Stimulated activated naive CD8-positive, alpha-beta T cell treated with anti-CD3 and anti-CD28 coated beads, Interleukin-15, Interleukin-2, amounts not matched to agents 100 U/mL and 50 U/mL, for 24 hours (primary cell): ENCODE data around the gene OR2T34.
"Not testable (repeated sequence)": the region's sequence is repeated elsewhere in the genome, so short reads cannot be mapped to it uniquely, and the experiment has no call there.

Experiments used
- ATAC-seq: fragments of 150-1000 bp; cut with Tn5 transposase; one replicate; pipeline ENCODE4 v1.10.0; 2021
- DNase-seq: peaks from one replicate; pipeline ENCODE4 v3.0.0; 2021

The OR2T34 gene, protein sequence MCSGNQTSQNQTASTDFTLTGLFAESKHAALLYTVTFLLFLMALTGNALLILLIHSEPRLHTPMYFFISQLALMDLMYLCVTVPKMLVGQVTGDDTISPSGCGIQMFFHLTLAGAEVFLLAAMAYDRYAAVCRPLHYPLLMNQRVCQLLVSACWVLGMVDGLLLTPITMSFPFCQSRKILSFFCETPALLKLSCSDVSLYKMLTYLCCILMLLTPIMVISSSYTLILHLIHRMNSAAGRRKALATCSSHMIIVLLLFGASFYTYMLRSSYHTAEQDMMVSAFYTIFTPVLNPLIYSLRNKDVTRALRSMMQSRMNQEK

DNA sequence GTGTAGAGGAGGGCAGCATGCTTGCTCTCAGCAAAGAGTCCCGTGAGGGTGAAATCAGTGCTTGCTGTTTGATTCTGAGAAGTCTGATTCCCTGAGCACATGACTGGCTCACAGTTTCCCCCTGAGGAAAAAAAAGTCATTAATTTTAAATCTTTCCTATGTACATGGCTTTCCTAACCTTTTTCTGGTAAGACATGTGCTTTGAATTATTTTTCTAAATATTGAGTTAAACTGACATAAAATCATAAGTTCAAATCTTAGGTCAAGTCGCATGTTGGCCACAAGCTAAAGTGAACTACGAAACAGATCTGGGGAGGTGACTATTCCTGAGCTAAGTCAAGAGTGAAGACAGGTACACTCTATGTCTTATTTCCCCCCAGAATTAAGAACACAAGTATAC lies at the start of gene OR2T34:
TSS of gene OR2T34 (minus strand) at position 101 of the 400 bp plus-strand sequence. CDS start at position 101, 0 bp downstream.
- ATAC-seq, DNase-seq: not testable (repeated sequence)

DNA sequence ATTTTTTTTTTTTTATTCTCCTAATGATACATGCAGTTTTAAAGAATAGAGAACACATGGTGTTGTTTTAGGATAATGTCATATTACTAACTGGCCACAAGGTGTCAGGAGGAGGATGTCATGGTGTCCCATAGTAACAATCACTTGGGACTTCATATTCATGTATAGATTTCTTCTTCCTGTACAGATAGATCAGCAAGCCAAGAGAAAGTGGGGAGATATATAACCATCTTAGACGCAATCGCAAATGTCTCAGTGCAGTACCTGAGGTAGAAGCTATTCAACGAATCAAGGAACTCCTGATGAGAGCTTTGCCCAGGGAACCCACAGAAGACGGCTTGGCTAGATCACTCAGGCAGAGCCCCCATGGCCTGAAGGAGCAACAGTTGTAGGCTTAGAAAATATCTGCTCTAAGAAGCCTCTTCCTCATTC lies 48.0 kb upstream of the OR2T34 start:
- DNase-seq = no peak
- ATAC-seq = peak; percentile 74

DNA sequence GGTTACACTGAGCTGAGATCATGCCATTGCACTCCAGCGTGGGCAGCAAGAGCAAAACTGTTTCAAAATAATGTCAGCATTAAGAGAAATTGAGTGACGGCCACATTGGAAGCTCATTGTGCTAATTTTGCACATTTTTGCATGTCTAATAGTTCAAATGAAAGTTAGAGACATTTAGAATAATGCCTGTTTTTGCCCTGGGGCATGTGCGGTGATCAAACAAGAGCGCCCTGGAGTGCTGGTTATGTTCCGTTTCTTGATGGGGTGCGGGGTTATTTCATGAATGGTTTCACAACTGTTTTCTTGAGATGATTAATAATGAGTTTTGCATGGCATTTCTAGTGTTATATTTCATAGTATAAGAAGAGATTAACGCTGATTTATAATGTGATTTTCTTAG lies 47.2 kb upstream of the OR2T34 start:
- no peak for ATAC-seq
- DNase-seq = no peak

DNA sequence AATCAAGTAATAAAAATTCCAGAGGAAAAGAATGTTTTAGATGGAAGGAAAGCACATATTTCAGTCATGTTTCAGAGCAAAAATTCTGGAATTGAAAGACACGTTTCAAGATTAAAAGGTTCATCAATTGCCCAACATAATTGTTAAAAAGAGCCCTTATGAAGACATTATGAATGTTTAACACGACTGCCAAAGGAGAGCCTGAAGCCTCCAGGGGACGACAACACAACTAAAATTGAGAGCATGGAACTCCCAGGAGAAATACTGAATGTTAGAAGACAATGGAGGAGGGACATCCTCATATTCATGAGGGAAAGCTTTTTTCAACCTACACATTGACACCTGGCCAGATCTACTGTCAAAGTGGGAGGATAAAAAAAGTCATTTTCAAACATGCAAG lies 44.3 kb upstream of the OR2T34 start:
- DNase-seq (peak; percentile 74), ATAC-seq (no peak)

DNA sequence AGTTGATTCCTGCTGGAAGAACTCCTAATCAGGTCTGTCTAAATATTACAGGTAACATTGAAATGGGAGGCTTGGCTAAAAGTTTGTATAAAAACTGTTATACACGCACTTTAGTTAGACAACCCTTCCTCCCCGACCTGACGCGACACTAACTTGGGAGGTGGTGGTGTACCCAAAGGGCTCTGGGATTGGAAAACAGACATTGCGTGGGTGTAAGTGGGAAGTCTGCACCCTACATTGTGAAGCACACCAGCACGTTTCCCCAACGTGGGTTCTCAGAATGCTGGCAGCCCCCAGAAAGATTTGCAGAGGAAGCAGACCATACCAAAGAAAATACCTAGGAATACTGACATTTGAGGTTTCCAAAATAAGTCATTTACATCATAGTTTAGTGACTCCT lies 43.6 kb upstream of the OR2T34 start:
- DNase-seq = no peak
- no peak for ATAC-seq

DNA sequence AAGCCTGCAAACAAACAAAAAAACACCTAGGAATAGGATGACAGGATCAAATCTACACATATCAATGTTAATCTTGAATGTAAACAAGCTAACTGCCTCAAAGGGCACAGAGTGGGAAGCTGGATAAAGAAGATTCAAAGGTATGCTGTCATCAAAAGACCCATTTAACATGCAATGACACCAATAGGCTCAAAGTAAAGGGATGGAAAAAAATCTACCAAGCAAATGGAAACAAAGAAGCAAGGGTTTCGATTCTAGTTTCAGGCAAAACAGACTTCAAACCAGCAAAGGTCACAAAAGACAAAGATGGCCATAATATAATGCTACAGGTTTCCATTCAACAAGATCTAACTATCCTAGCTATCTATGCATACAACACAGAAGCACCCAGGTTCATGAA lies 39.2 kb upstream of the OR2T34 start:
- DNase-seq = no peak
- ATAC-seq = peak; percentile 73

DNA sequence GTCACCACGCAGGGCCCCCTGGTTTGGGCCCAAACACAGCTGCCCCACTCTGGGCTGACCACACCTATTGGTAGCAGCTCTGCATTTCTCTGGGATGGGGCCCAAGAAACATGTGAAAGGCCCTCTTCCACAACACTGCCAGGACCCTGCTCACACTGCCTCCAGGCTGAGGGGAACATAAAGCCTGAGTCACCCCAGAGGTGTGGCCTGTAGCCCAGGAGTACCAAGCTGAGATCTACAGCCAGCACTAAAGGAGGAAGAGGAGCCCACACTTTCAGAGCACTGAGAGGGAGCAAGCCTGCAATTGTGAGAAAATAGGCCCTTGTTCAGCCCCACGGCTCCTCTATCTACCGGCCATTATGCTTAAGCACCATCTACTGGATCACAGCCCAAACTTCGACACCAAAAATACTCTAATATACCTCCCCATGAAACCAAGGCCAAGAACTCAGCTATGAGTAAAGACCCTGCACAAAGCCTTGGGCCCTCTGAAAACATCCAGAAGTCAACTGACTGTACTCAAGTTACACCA lies 37.4 kb upstream of the OR2T34 start:
- peak; percentile 95 for ATAC-seq
- DNase-seq = peak; percentile 33

DNA sequence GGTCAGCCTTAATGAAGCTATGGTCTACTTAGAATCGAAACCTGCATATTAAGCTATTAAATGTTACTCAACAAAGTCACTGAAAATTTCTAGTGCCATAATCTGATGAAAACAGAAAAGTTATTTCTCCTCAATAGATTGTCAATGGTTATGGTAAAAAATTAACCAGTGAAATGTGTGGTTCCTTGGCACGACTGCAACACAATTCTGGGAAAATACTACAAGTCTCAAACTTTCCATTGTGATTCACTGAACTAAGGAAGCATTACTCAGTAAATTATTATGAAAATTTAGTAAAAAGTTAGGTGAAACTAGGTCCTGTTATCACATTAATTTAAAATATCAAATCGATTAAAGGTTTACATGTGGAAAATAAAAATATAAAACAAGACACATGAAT lies 35.7 kb upstream of the OR2T34 start:
- DNase-seq (no peak), ATAC-seq (no peak)

DNA sequence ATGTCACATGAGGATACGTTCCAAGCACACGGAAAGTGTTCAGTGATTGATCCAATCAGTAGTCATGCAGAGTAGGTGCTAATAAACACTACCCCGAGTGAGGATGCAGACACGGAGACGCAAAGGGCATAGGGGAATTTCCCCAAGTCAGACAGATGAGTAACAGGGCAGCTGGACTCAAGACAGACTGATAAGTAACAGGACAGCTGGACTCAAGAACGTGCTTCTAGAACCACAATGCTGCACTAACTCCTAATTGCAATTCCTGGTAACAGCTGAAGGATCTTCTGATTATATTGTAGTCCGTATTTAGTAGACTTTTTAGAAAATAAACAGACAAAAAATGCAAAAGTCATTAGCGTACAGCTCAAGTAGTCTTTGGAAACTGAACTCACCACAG lies 24.8 kb upstream of the OR2T34 start:
- no peak for DNase-seq

DNA sequence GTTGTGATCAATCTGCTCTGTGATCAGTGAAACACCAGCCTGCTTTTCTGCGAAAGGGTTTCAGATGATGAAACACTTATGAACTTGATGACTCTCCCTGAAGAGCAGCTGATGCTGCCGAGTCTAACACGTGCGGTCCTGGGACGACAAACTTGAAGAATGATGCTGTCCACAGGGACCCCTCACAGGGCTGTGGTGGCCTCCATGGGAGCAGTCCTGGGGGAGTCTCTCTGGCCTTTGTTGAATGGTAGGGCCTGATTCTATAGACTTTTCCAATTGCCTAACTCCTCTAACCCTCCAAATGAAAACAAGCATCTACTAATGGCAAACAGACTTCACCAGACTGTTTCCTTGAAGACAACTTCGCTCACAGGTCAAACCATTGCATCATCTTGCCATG lies 23.0 kb upstream of the OR2T34 start, which contains the start of gene OR2T10:
TSS of gene OR2T10 (minus strand) at position 112 of the 400 bp plus-strand sequence. CDS start 3,932 bp downstream, outside the sequence.
- DNase-seq = no peak
- ATAC-seq = no peak

More for the DNA sequence above, 24.8 kb upstream of the OR2T34 start:
- ATAC-seq = no peak

DNA sequence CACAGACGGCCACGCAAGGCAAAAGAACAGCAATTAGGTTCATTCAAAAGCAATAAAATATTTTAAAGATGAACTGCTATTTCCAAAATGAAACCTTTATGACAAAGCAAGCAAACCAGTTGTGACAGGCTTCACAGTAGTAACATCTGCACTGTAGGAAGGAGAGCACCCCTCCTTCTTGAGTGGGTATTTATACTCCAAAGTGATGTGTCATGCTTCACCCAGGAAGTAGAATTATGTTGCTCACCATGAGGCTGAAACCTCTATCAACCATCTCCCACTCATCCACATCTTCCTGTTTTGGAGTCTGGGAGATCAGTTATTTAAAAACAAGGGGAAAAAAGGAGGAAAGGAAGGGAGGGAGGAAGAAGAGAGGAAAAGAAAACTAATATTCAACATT lies 22.1 kb upstream of the OR2T34 start:
- DNase-seq (no peak), ATAC-seq (no peak)

DNA sequence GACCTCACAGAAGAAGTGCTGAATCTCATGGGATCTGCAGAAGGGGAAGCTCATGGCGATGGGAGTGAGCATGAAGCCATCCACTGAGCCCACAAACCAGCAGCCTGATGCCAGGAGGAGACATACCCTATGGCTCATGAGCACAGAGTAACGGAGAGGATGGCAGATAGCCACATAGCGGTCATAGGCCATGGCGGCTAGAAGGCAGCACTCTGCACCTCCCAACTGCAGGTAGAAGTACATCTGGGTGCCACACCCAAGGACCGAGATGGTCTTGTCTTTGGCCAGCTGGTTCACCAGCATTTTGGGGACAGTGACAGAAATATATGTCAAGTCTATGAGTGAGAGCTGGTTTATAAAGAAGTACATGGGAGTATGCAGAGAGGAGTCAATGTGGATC lies 18.7 kb upstream of the OR2T34 start:
- ATAC-seq = no peak
- no peak for DNase-seq

DNA sequence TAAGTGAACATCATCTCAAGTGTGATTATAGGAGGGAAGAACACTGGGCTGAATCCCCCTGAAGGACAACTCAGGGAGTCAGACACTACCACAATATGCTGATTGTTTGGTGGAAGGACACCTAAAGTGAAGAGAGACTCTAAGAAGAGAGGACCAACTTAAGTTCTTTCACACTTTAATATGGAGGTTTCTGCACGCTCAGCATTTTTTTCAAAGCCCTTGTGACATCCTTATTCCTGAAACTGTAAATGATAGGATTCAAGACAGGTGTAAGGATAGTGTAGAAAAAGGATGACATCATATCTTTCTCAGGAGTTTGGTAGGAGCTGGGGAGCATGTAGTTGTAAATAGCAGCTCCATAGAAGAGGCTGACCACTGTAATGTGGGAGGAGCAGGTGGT lies 18.1 kb upstream of the OR2T34 start:
- DNase-seq (no peak), ATAC-seq (no peak)

DNA sequence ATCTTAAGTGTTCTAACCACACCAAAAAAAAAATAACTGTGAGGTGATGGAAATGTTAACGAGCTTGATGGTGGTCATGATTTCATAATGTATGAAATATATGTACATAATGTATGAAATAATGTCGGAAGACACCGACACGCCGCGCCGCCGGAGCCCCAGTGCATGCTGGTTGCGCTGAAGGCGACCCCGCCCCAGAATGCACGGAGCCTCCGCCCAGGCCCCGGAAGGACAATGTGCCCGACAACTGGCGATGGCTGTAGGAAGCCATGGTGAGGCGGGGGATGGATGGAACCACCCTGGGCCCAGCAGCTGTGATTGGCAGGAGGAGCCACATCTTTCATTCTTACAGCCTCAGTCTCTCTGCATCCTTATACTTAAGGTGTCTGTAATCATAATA lies 15.5 kb upstream of the OR2T34 start:
- no peak for ATAC-seq
- DNase-seq = no peak

DNA sequence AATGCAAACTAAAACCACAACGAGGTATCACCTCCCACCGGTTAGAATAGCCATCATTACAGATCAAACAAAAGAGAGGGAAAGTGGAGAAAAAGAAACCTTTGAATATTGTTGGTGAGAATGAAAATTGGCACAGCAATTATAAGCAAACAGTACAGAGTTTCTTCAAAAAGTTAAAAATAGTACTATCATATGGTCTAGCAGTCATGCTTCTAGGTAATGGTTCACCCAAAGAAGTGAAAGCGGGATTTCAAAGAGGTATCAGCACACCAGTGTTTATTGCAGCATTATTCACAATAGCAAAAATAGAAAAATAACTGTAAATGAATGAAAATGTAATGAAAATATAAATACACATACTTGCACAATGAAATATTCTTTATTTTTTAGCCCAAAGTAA lies 14.8 kb upstream of the OR2T34 start:
- no peak for ATAC-seq
- DNase-seq = no peak

DNA sequence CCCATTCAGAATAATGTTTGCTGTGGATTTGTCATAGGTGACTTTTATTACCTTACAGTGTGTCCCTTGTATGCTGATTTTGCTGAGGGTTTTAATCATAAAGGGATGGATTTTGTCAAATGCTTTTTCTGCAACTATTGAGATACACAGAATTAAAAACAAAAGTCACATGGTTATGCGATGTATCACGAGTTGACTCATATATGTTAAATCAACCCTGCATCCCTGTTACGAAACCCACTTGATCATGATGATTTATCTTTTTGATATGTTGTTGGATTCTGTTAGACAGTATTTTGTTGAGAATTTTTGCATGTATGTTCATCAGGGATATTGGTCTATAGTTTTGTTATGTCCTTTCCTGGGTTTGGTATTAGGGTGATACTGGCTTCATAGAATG lies 10.7 kb upstream of the OR2T34 start:
- ATAC-seq = no peak
- DNase-seq = no peak

DNA sequence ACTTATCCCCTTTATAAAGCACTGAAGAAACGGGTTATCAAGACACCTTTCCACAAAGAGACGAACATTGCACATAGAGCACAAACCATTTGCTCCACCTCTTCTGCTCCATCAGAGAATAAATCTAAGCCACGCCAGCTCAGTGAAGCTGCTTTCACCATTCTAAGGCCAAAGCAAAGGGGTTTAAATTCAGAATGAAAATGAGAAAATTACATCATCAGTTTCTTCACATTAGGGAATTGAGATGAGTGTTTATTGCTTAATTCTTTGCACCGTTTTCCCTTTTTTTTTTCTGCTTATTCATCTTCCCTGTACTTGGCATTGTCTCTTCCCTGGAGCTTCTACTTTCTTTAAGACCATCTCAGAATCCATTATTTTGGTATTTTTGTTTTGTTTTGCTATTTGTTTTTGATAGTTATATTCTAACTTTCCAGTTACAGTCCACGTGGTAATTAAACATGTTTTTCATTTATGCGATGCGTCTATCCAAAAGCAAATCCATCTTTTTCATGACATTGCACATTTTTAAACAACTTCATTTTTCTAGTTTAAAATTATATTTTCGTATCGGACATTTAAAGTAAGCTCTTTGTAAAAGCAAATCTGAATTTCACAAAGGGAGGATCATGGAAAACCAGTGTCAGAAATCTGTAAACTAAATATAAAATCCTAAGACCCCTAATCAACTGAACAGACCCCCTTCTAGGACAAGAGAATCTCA lies 1.9 kb upstream of the OR2T34 start:
- ATAC-seq = no peak
- DNase-seq = no peak

DNA sequence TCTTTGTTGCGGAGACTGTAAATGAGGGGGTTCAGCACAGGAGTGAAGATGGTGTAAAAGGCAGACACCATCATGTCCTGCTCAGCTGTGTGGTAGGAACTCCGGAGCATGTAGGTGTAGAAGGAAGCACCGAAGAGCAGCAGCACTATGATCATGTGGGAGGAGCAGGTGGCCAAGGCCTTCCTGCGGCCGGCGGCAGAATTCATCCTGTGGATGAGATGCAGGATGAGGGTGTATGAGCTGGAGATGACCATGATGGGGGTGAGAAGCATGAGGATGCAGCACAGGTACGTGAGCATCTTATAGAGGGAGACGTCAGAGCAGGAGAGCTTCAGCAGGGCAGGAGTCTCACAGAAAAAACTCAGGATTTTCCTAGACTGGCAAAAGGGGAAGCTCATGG lies 701 bp downstream of the OR2T34 start:
- ATAC-seq, DNase-seq: not testable (repeated sequence)

DNA sequence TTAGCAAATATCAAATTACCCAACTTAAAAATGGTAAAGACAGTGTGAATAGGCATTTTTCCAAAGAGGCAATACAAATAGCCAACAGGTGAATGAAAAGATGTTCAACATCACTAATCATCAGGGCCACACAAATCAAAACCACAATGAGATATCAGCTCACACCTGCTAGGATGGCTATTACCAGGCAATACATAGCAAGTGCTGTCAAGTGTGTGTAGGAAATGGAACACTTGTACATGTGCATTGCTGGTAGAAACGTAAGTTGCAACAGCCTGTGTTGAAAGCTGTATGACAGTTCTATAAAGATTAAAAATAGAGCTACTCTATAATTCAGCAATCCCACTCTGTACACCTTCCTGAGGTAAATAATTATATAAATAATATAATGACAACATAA lies 2.5 kb downstream of the OR2T34 start:
- not testable (repeated sequence) for DNase-seq, ATAC-seq

DNA sequence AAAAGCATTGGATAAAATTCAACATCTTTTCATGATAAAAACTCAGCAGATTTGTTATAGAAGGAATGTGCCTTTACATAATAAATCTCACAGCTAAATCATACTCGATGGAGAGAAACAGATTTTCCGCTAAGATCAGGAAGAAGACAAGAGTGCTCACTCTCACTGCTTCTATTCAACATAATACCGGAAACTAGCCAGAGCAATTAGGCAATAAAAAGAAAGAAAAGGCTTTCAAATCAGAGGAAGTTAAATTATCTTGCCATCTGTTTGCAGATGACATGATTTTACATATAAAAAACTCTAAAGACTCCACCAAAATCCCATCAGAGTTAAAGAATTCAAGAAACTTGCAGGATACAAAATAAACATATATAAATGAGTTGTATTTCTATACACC lies 3.7 kb downstream of the OR2T34 start:
- ATAC-seq, DNase-seq: not testable (repeated sequence)

DNA sequence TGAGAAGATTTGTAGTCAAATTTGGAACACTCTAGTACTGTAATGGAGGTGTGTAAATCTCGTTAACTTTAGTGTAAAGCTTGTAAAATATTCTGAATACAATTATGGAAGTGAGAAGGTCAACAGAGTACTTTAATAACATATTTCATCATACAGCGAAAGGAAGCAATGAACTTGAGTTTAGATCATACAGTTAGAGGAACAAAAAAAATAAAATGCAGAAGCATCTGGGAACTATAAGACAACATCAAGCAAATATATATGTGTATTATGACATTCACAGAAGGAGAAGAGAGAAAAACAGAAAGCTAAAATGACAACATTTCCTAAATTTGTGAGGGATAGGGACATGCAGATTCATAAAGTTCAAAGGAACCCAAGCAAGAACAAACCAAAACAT lies 5.5 kb downstream of the OR2T34 start:
- not testable (repeated sequence) for DNase-seq, ATAC-seq

DNA sequence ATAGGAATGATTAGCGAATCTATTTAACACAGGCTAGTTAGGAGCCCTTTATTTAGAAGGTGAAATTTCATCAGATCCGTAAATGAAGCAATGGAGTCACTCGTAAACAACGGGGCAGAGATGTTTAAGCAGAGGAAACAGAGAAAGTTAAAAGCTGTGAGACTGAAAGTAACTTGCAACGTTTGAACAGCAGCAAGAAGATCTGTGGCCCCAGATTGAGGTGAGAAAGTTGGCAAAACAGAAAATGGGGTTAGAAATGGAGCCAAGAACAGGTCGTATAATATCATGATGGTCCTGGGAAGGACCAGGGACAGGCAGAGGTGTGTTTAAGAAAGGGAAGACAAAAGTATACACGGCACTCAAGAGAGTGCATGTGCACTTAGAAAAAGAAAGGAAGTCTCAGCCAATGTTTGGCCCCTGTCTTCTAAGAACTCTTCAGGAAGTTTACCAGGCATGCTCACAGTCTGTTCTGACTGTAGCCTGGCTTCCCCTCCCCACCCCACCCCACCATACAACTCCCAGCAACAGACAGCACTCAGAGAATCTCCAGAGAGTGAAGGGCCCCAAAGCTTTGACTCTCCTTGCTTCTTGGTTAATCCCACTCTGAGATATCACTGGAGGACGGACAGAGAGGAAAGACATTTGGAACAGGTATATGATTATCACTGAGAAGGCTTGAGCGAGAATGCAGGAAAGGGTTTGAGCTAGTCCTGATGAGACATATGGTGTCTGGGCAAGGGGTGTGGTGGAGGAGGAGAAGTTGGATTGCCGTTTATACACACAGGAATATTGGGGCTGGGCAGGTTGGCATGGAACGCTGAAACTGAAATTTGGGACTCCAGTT lies 8.8 kb downstream of the OR2T34 start:
- peak; percentile 90 for ATAC-seq
- DNase-seq = not testable (repeated sequence)
